Measurements from ENCODE around the gene PAK4.
"Not testable (repeated sequence)": the region's sequence is repeated elsewhere in the genome, so short reads cannot be mapped to it uniquely, and the experiment has no call there.

PAK4 gene

DNA sequence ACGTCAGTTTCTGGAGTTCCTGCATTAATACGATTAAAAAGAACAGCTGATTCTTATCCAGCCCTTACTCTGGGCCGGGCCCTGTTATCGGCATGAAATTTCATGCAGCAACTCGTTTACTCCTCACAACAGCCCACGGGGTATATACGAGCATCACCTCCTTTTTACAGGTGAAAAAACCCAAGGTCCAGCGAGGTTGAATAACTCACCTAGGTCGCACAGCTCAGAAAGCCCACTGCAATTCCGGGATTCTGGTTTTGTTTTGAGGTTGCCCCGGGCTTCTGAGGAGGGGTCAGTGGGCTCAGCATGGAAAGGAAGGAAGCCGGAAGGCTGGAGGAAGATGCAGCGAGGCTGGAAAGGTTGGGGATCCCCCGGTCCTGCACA is 42.0 kb upstream of the PAK4 start:
- TF ChIP-seq, protein P1, sequence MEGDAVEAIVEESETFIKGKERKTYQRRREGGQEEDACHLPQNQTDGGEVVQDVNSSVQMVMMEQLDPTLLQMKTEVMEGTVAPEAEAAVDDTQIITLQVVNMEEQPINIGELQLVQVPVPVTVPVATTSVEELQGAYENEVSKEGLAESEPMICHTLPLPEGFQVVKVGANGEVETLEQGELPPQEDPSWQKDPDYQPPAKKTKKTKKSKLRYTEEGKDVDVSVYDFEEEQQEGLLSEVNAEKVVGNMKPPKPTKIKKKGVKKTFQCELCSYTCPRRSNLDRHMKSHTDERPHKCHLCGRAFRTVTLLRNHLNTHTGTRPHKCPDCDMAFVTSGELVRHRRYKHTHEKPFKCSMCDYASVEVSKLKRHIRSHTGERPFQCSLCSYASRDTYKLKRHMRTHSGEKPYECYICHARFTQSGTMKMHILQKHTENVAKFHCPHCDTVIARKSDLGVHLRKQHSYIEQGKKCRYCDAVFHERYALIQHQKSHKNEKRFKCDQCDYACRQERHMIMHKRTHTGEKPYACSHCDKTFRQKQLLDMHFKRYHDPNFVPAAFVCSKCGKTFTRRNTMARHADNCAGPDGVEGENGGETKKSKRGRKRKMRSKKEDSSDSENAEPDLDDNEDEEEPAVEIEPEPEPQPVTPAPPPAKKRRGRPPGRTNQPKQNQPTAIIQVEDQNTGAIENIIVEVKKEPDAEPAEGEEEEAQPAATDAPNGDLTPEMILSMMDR (IDR thresholded peaks at IDR 0.05; ENCODE audit: borderline replicate concordance, insufficient read depth, low read depth, low read length), result no peak
- H3K4me3 ChIP-seq (ENCODE audit: low read depth, low read length), result no peak overlapping the region

DNA sequence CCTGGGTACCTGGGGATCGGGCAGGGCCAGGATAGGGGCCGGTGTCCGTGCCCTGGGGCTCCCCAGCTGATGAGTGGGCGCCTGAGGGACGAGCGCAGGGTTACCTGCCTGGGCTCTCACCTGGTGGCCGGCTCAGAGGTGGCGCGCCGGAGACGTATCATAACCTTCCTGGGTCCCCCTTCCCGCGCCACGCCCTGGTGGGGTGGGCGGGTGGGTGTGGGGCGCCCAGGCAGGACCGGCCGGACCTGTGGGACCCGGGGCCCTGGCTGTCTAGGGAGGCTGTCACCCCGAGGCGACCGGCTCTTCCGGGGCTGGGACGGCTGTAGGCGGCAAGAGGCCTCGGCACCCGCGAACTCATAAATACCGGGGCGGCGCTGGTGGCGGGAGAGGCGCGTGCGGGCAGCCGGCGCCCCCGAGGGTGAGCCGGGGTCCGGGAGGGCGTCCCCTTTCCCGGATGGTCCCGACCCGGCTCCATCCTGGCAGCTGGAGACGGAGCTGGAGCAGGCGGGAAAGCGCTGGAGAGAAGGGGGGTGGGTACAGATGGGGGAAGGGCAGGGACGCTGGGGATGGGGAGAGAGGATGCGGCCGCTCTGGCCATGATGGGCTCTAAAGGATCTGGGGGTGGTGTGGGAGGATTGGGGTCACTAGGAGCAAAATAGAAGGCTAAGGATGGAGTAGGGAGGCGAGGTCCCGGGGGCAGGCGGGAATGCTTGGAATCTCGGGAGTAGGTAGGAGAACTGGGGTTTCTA is 41.4 kb upstream of the PAK4 start, which contains the start of gene ACP7:
Gene ACP7 (plus strand): TSS at position 386 of the 749 bp plus-strand sequence. CDS start 902 bp downstream, outside the sequence.
- H3K4me3 ChIP-seq (ENCODE audit: low read depth, low read length), result no peak within 1 kb of the TSS
- TF ChIP-seq, protein P1 (IDR thresholded peaks at IDR 0.05; ENCODE audit: borderline replicate concordance, insufficient read depth, low read depth, low read length), result no peak

DNA sequence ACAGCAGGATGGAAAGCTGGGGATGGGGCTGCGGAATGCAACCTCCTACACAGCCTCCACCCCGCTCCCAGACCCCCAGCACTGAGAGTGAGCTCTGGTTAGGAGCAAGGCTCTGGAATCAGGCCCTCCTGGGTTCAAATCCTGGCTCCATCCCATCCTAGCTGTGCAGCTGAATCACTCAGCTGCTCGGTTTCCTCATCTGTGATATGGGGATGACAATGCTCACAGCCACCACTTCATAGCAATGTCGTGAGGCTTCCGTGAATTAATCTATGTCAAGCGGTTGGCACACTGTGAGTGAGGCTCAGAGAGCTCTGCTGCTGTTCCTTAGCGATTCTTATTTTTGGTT is 40.9 kb upstream of the PAK4 start:
- H3K4me3 ChIP-seq (ENCODE audit: low read depth, low read length), result no peak overlapping the region
- TF ChIP-seq, protein P1 (IDR thresholded peaks at IDR 0.05; ENCODE audit: borderline replicate concordance, insufficient read depth, low read depth, low read length), result no peak

DNA sequence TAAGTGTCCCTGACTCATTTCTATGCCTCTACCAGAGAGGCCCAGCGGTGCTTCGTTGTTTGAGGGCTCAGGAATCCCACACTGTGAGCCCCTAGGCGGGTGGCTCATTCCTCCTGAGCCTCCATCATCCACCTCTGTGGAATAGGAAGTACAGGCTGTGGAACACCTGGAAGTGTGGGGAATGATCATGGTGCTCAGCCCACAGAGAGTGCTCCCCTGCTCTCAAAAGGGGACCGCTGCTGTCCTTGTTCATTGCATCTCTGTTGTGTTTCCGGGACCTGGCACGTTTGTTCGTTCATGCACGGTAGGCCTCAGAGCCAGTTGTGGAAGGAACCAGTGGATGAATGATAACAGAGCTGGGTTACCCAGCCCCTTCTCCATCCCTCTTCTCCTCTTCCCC is 40.2 kb upstream of the PAK4 start:
- H3K4me3 ChIP-seq (ENCODE audit: low read depth, low read length), result no peak overlapping the region
- TF ChIP-seq, protein P1 (IDR thresholded peaks at IDR 0.05; ENCODE audit: borderline replicate concordance, insufficient read depth, low read depth, low read length), result no peak

DNA sequence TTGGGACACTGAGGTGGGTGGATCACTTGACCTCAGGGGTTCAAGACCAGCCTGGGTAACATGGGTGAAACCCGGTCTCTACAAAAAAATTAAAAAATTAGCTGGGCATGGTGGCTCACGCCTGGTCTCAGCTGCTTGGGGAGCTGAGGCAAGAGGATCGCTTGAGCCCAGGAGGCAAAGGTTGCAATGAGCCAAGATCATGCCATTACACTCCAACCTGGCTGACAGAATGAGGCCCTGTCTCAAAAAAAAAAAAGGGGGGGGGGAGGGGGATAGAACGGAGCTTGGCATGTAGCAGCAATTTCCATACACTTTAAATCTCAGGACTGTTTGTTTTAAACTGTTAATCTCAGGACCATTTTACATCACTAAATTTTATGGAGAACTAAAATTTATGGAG is 39.2 kb upstream of the PAK4 start:
- TF ChIP-seq, protein P1 (IDR thresholded peaks at IDR 0.05; ENCODE audit: borderline replicate concordance, insufficient read depth, low read depth, low read length), result no peak
- no peak overlapping the region for H3K4me3 ChIP-seq (ENCODE audit: low read depth, low read length)

DNA sequence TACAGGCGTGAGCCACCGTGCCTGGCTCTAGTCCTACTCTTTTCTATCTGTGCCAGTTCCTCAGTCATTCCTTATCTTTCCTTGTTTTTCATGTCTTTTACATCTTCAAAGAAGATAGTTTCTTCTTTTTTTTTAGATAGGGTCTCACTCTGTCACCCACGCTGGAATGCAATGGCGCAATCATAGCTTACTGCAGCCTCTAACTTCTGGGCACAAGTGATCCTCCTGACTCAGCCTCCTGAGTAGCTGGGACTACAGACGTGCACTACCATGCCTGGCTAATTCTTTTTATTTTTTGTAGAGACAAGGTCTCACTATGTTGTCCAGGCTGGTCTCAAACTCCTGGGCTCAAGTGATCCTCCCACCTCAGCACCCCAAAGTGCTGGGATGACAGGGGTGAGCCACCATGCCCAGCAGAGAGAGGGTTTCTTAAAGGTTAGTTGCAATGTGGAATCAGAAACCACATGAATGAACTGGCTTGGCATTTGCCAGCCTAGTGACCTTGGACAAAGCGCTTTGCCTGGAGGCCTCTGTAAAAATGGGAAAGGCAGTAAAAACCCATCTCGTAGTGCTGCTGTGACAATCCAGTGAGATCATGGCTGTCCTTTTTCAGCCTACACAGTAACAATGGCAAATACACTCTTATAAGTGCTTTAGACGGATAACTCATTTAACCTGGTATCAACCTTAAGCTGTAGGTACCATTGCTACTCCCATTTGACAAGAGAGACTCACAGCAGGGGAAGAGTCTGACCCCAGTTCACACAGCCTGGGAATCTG is 37.5 kb upstream of the PAK4 start:
- H3K4me3 ChIP-seq (ENCODE audit: low read depth, low read length), result no peak overlapping the region
- TF ChIP-seq, protein P1 (IDR thresholded peaks at IDR 0.05; ENCODE audit: borderline replicate concordance, insufficient read depth, low read depth, low read length), result no peak

DNA sequence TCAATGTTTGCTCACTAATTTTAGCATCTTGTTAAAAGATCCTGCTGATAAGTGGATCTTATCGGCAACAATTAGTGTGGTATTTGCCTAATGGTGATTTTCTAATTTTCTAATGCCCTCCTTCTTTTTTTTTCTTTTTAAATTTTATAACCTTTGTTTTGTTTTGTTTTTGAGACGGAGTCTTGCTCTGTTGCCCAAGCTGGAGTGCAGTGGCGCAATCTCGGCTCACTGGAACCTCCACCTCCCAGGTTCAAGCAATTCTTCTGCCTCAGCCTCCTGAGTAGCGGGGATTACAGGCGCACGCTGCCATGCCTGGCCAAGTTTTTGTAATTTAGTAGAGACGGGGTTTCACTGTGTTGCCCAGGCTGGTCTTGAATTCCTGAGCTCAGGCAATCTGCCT is 35.6 kb upstream of the PAK4 start:
- H3K4me3 ChIP-seq (ENCODE audit: low read depth, low read length), result not testable (repeated sequence)
